GM19452 (cell line): ENCODE data around the gene UGT2B28.
"Not testable (repeated sequence)": the region's sequence is repeated elsewhere in the genome, so short reads cannot be mapped to it uniquely, and the experiment has no call there.

Source experiments
- ATAC-seq: cut with Tn5 transposase; IDR thresholded peaks from one replicate; pipeline ENCODE4 v1.9.1; 2021; ENCODE audit not compliant: unreplicated experiment

UGT2B28 gene

GRCh38 chr4:69280081-69280480 lies at the start of gene UGT2B28:
TSS of gene UGT2B28 (plus strand) at chr4:69280475. CDS start at chr4:69280501, 26 bp downstream.
- not testable (repeated sequence) for ATAC-seq

- no peak for ATAC-seq
These were observed 41.2 kb upstream of the UGT2B28 start for GRCh38 chr4:69239092-69239491.

- ATAC-seq, result no peak
These were observed 40.6 kb upstream of the UGT2B28 start for GRCh38 chr4:69239557-69240168.

GRCh38 chr4:69240787-69241186 lies 39.5 kb upstream of the UGT2B28 start:
- ATAC-seq, result not testable (repeated sequence)

GRCh38 chr4:69241746-69242145 lies 38.5 kb upstream of the UGT2B28 start:
- not testable (repeated sequence) for ATAC-seq

GRCh38 chr4:69242562-69243240 lies 37.6 kb upstream of the UGT2B28 start:
- ATAC-seq, result not testable (repeated sequence)

GRCh38 chr4:69250884-69251283 lies 29.4 kb upstream of the UGT2B28 start:
- ATAC-seq, result not testable (repeated sequence)

GRCh38 chr4:69253147-69253772 lies 27.0 kb upstream of the UGT2B28 start:
- not testable (repeated sequence) for ATAC-seq

- not testable (repeated sequence) for ATAC-seq
These were observed 11.7 kb upstream of the UGT2B28 start for GRCh38 chr4:69268612-69269011.

- not testable (repeated sequence) for ATAC-seq
These were observed 16.1 kb downstream of the UGT2B28 start for GRCh38 chr4:69296356-69296755.

- not testable (repeated sequence) for ATAC-seq
These were observed 28.3 kb downstream of the UGT2B28 start for GRCh38 chr4:69308426-69309033.

- ATAC-seq, result not testable (repeated sequence)
These were observed 29.3 kb downstream of the UGT2B28 start for GRCh38 chr4:69309549-69310076.

- ATAC-seq, result not testable (repeated sequence)
These were observed 30.0 kb downstream of the UGT2B28 start for GRCh38 chr4:69310262-69310661.

- not testable (repeated sequence) for ATAC-seq
These were observed 37.5 kb downstream of the UGT2B28 start for GRCh38 chr4:69317669-69318298.

GRCh38 chr4:69321153-69321729 lies 41.0 kb downstream of the UGT2B28 start:
- ATAC-seq, result no peak

GRCh38 chr4:69322055-69322454 lies 41.8 kb downstream of the UGT2B28 start:
- no peak for ATAC-seq

GRCh38 chr4:69323284-69323683 lies 43.0 kb downstream of the UGT2B28 start:
- no peak for ATAC-seq

- ATAC-seq, result no peak
These were observed 50.2 kb downstream of the UGT2B28 start for GRCh38 chr4:69330345-69331047.

- ATAC-seq, result not testable (repeated sequence)
These were observed 51.0 kb downstream of the UGT2B28 start for GRCh38 chr4:69331304-69331703.

- not testable (repeated sequence) for ATAC-seq
These were observed 55.2 kb downstream of the UGT2B28 start for GRCh38 chr4:69335485-69335884.
